ENCODE measurements around the gene CLDN2. TPM values are rescaled to one million over a fixed set of nuclear protein-coding genes. Genes with fewer than 3 reads are reported as not detected.
A peak's percentile ranks its signal among the peaks of the same experiment; 100 is the strongest.

The CLDN2 gene
- total and polyA plus RNA-seq, 2 donors from 2014 or later, result 74.1 to 140 TPM

GRCh38 chrX:106889468-106889867, 30.7 kb upstream of the CLDN2 start:
- H3K27me3 ChIP-seq (ENCODE audit: control insufficient read depth, insufficient read depth, low read length), result peaks cover 4% of the 10 kb centered on the region
- no peak for TF ChIP-seq CTCF (IDR thresholded peaks at IDR 0.05; ENCODE audit: borderline replicate concordance, extremely low read depth, insufficient read depth)
- H3K27ac ChIP-seq (ENCODE audit: low read depth in 2 of 2, low read length in 2 of 2), result no peak overlapping the region
- H3K4me3 ChIP-seq (ENCODE audit: low read length in 3 of 3), result no peak overlapping the region
- no peaks in the 10 kb centered on the region for H3K36me3 ChIP-seq (ENCODE audit: control insufficient read depth in 2 of 3, insufficient read depth in 3 of 3, low read length in 3 of 3)
- H3K9me3 ChIP-seq (ENCODE audit: control insufficient read depth in 2 of 3, insufficient read depth in 1 of 3, low read length in 3 of 3), result no peaks in the 10 kb centered on the region
- intact Hi-C loops (cut with DNase I), result no loop called here
- no peak for DNase-seq
- FAIRE-seq, result no peak
- H3K4me1 ChIP-seq (ENCODE audit: control insufficient read depth in 2 of 3, insufficient read depth in 2 of 3, low read depth in 1 of 3, low read length in 3 of 3), result no peaks in the 10 kb centered on the region
- H3K9ac ChIP-seq (ENCODE audit: low read length in 3 of 3), result no peak overlapping the region

GRCh38 chrX:106891762-106892460, 28.3 kb upstream of the CLDN2 start:
- intact Hi-C loops (cut with DNase I), result no loop called here
- no peak for FAIRE-seq

GRCh38 chrX:106894392-106894909, 25.8 kb upstream of the CLDN2 start:
- Histone ChIP-seq H3K4me3 (ENCODE audit: low read length in 3 of 3) (no peak overlapping the region), H3K9me3 (ENCODE audit: control insufficient read depth in 2 of 3, insufficient read depth in 1 of 3, low read length in 3 of 3) (no peaks in the 10 kb centered on the region), H3K36me3 (ENCODE audit: control insufficient read depth in 2 of 3, insufficient read depth in 3 of 3, low read length in 3 of 3) (no peaks in the 10 kb centered on the region), H3K27me3 (ENCODE audit: control insufficient read depth, insufficient read depth, low read length) (peaks cover 4% of the 10 kb centered on the region), H3K9ac (ENCODE audit: low read length in 3 of 3) (no peak overlapping the region), H3K27ac (ENCODE audit: low read depth in 2 of 2, low read length in 2 of 2) (no peak overlapping the region), H3K4me1 (ENCODE audit: control insufficient read depth in 2 of 3, insufficient read depth in 2 of 3, low read depth in 1 of 3, low read length in 3 of 3) (no peaks in the 10 kb centered on the region)
- TF ChIP-seq CTCF (IDR thresholded peaks at IDR 0.05; ENCODE audit: borderline replicate concordance, extremely low read depth, insufficient read depth), result peak; percentile 65
- peak in 4 of 5 donors; percentile 56 to 74 (median 68) for DNase-seq
- intact Hi-C loops (cut with DNase I), result no loop called here
- peak; percentile 83 for FAIRE-seq

More at GRCh38 chrX:106891762-106892460, 28.3 kb upstream of the CLDN2 start:
- no peak overlapping the region for H3K9ac ChIP-seq (ENCODE audit: low read length in 3 of 3)
- H3K27ac ChIP-seq (ENCODE audit: low read depth in 2 of 2, low read length in 2 of 2), result no peak overlapping the region
- H3K27me3 ChIP-seq (ENCODE audit: control insufficient read depth, insufficient read depth, low read length), result peaks cover 4% of the 10 kb centered on the region
- H3K4me1 ChIP-seq (ENCODE audit: control insufficient read depth in 2 of 3, insufficient read depth in 2 of 3, low read depth in 1 of 3, low read length in 3 of 3), result no peaks in the 10 kb centered on the region
- peak in 1 of 5 donors; percentile 24 for DNase-seq
- no peaks in the 10 kb centered on the region for H3K9me3 ChIP-seq (ENCODE audit: control insufficient read depth in 2 of 3, insufficient read depth in 1 of 3, low read length in 3 of 3)
- H3K4me3 ChIP-seq (ENCODE audit: low read length in 3 of 3), result no peak overlapping the region
- no peaks in the 10 kb centered on the region for H3K36me3 ChIP-seq (ENCODE audit: control insufficient read depth in 2 of 3, insufficient read depth in 3 of 3, low read length in 3 of 3)
- no peak for TF ChIP-seq CTCF (IDR thresholded peaks at IDR 0.05; ENCODE audit: borderline replicate concordance, extremely low read depth, insufficient read depth)
